HEK293T (cell line): ENCODE data around the gene TEDC1.

Experiments used
- CTCF ChIA-PET: fragments of 350-600 bp; formaldehyde crosslinking; extraction: SDS; loops from one replicate; lab custom pipeline; 2021; ENCODE audit warnings: antibody characterized with exemption, inconsistent platforms; lab: Yijun Ruan, JAX
- POLR2A ChIA-PET: fragments of 350-600 bp; formaldehyde crosslinking; extraction: SDS; loops from one replicate; lab custom pipeline; 2020; ENCODE audit warnings: antibody characterized with exemption, inconsistent platforms; lab: Yijun Ruan, JAX
- DNase-seq: peaks from one replicate; pipeline ENCODE4 v3.0.0; 2012; ENCODE audit warnings: mixed read lengths; ENCODE audit errors: extremely low spot score
- ARNT ChIP-seq: fragments of 450-650 bp; IDR thresholded peaks from 2 replicates; pipeline ENCODE4 v1.6.1; 2017; ENCODE audit warnings: mild to moderate bottlenecking
- BHLHE40 ChIP-seq: fragments of 450-650 bp; IDR thresholded peaks from 2 replicates; pipeline ENCODE4 v1.6.1; 2016; ENCODE audit warnings: mild to moderate bottlenecking, moderate library complexity, borderline replicate concordance
- CTBP1 ChIP-seq: fragments of 450-650 bp; IDR thresholded peaks from 2 replicates; pipeline ENCODE4 v1.6.1; 2016; ENCODE audit warnings: borderline replicate concordance
- ELF4 ChIP-seq: fragments of 450-650 bp; IDR thresholded peaks from 2 replicates; pipeline ENCODE4 v1.6.1; 2017; ENCODE audit warnings: antibody characterized with exemption
- FOXA1 ChIP-seq: fragments of 450-650 bp; IDR thresholded peaks from 2 replicates; pipeline ENCODE4 v1.6.1; 2016; ENCODE audit warnings: mild to moderate bottlenecking
- FOXK2 ChIP-seq: fragments of 450-650 bp; IDR thresholded peaks from 2 replicates; pipeline ENCODE4 v1.6.1; 2016; ENCODE audit warnings: mild to moderate bottlenecking
- FOXM1 ChIP-seq: fragments of 450-650 bp; IDR thresholded peaks from 2 replicates; pipeline ENCODE4 v1.6.1; 2017; ENCODE audit warnings: mild to moderate bottlenecking, borderline replicate concordance
- HDGF ChIP-seq: fragments of 450-650 bp; IDR thresholded peaks from 2 replicates; pipeline ENCODE4 v1.6.1; 2017; ENCODE audit warnings: antibody characterized with exemption, borderline replicate concordance
- L3MBTL2 ChIP-seq: fragments of 450-650 bp; conservative IDR thresholded peaks from 2 replicates; pipeline ENCODE4 v1.6.1; 2016; ENCODE audit warnings: mild to moderate bottlenecking
- LEF1 ChIP-seq: fragments of 450-650 bp; IDR thresholded peaks from 2 replicates; pipeline ENCODE4 v1.6.1; 2017; ENCODE audit warnings: mild to moderate bottlenecking, borderline replicate concordance
- NFRKB ChIP-seq: fragments of 450-650 bp; IDR thresholded peaks from 2 replicates; pipeline ENCODE4 v1.6.1; 2016; ENCODE audit warnings: mild to moderate bottlenecking, moderate library complexity
- PKNOX1 ChIP-seq: fragments of 450-650 bp; IDR thresholded peaks from 2 replicates; pipeline ENCODE4 v1.6.1; 2016
- SP1 ChIP-seq: fragments of 450-650 bp; IDR thresholded peaks from 2 replicates; pipeline ENCODE4 v1.6.1; 2017
- SUZ12 ChIP-seq: fragments of 450-650 bp; IDR thresholded peaks from 2 replicates; pipeline ENCODE4 v1.6.1; 2016; ENCODE audit warnings: mild to moderate bottlenecking
- TARDBP ChIP-seq: fragments of 450-650 bp; IDR thresholded peaks from 2 replicates; pipeline ENCODE4 v1.6.1; 2016
- ZNF384 ChIP-seq: fragments of 450-650 bp; IDR thresholded peaks from 2 replicates; pipeline ENCODE4 v1.6.1; 2016

The TEDC1 gene

DNA sequence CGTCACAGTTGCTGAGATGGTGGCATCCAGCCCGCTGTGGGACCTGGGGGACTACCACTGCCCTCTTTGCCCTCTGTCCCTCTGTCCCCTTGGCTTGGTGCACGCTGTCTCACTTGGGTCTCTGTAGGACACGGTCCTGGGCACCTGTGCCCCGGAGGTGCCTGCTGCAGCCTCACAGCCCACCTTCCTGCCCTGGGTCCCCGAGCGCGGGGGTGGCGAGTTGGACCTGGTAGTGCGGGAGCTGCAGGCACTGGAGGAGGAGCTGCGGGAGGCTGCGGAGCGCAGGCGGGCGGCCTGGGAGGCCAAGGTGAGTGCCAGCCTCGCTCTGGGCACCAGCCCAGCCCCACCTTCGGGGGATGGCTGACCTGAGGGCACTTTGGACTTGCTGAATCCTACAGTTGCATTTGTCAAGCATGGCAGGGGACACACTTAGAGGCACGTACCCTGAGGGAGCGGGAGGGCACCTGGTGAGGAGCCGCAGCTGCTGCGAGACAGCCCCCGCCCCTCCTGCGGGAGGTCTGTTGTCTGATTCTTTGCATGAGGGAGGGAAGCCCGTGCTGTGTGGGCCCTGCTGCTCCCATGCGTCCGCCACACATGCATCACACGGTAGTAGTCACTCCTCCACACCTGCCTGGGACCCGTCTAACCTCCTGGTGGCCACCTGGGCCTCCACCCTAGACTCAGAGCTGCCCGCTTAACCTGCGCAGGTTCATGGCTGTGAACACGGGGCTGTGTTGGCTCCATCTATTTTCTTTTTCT is 6.8 kb downstream of the TEDC1 start:
- POLR2A ChIA-PET: no interaction called here
- no peak for DNase-seq
- CTCF ChIA-PET: interaction anchor here (0.6 kb wide), 1 partner anchor 133 kb away, joined by 3 read pairs; no protein-coding TSS in a partner anchor
- no peak for TF ChIP-seq FOXA1
- no peak for TF ChIP-seq TARDBP
- TF ChIP-seq SP1: no peak
- TF ChIP-seq PKNOX1: no peak
- no peak for TF ChIP-seq ZNF384
- TF ChIP-seq HDGF: no peak
- no peak for TF ChIP-seq L3MBTL2
- no peak for TF ChIP-seq ARNT
- TF ChIP-seq LEF1: no peak
- no peak for TF ChIP-seq ELF4
- no peak for TF ChIP-seq NFRKB

DNA sequence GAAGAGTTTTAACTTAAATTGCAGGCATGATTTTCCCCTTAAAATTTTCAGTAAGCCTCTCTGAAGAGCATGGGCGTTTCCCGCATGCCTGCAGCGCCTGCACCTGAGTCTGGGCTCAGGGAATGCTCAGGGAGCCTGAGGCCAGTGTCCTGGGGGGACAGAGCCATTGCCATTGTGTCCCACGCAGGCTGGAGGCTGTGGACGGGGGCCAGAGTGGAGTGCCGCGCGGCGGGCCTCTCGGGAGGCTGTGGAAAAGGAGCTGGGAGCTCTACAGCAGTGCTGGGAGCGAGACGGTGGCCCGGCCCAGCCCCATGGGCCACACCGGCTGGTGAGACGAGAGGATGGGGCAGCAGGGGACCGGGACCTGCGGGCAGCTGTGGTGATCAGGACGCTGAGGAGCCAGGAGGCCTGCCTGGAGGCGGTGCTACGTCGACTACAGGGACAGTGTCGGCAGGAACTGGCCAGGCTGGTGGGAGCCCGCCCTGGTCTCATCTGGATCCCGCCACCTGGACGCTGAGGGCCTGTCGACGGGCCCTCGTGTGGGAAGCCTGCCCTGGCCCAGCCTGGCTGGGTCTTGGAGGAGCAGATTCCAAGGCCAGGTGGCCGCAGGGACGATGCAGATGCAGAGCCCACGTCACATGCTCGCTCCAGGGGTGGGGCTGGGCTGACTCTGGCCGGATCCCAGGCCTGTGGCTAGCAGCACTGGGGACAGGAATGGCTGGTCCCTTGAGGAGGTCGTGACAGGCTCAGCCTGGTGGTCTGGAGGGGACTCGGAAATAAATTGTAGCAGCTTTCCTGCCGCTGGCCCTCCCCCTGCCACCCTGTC is 7.6 kb downstream of the TEDC1 start:
- no peak for DNase-seq
- CTCF ChIA-PET: interaction anchor here (1.3 kb wide), 1 partner anchor 28 kb away, joined by 5 read pairs; no protein-coding TSS in a partner anchor
- POLR2A ChIA-PET: no interaction called here
- TF ChIP-seq SP1 (no peak), SUZ12 (no peak), FOXK2 (no peak), CTBP1 (no peak), TARDBP (no peak), ZNF384 (no peak), NFRKB (no peak), BHLHE40 (no peak), ELF4 (no peak), LEF1 (no peak), L3MBTL2 (no peak)

GRCh38 chr14:105499256-105500035 is 8.4 kb downstream of the TEDC1 start:
- TF ChIP-seq ARNT (no peak), FOXK2 (no peak), BHLHE40 (no peak), L3MBTL2 (no peak), LEF1 (no peak), HDGF (no peak), FOXA1 (no peak), TARDBP (no peak), NFRKB (no peak), SUZ12 (no peak), FOXM1 (no peak), CTBP1 (no peak), PKNOX1 (no peak), SP1 (no peak), ZNF384 (no peak), ELF4 (no peak)
- DNase-seq: no peak
- ChIA-PET CTCF (interaction anchor here (1.2 to 1.3 kb wide), 2 partner anchors 19 to 29 kb away, joined by 5 read pairs; no protein-coding TSS in a partner anchor), POLR2A (no interaction called here)

DNA sequence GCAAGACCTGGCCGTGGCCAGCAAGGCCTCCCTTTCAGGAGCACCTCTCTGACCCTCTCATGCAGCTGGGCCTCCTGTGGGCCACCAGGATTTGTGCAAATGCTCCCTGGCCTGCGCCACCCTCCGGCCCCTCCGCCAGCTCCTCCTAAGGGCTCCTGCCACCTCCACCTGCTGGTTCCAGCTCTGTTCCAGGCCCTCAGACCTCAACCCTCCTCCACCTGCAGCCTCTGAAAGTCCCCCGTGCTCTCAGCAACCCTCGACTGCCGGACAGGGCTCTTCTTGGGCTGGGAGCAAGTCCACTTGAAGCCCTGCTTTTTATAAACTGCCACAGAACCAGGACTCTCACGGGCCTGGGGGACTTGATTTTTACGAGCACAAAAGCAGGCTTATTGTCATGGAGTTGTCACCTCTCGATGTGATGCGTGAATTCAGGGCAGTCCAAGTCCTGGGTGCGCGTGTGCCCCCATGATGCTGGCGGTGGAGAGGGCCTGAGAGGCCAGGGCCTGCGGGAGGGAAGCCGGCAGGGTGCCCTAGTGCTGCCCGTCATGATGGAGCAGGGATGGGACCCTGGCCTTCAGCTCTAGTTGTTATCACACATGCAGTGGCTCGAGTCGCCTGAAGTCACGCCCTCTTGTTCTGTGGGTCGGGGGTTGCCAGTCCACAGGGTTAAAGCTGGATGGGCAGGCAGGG is 9.1 kb downstream of the TEDC1 start:
- POLR2A ChIA-PET: interaction anchor here (1.0 kb wide), 1 partner anchor 10 kb away, joined by 4 read pairs; no protein-coding TSS in a partner anchor
- DNase-seq: no peak
- no peak for TF ChIP-seq TARDBP
- TF ChIP-seq SUZ12: no peak
- CTCF ChIA-PET: interaction anchor here (1.2 kb wide), 1 partner anchor 20 kb away, joined by 5 read pairs; no protein-coding TSS in a partner anchor

GRCh38 chr14:105500726-105501101 is 9.7 kb downstream of the TEDC1 start:
- TF ChIP-seq L3MBTL2 (no peak), NFRKB (no peak), FOXA1 (no peak), FOXM1 (no peak), ARNT (no peak), CTBP1 (no peak), SUZ12 (no peak), LEF1 (no peak), ZNF384 (no peak), ELF4 (no peak), SP1 (no peak), FOXK2 (no peak), HDGF (no peak), PKNOX1 (no peak)
- no peak for DNase-seq
- CTCF ChIA-PET: no interaction called here
- POLR2A ChIA-PET: interaction anchor here (1.0 kb wide), 1 partner anchor 11 kb away, joined by 4 read pairs; no protein-coding TSS in a partner anchor
